ENCODE measurements around the gene MTERF4. TPM values are rescaled to one million over a fixed set of nuclear protein-coding genes. Genes with fewer than 3 reads are reported as not detected.

MTERF4 gene
- total and polyA plus RNA-seq, 8 donors: 14.0 to 36.8 (median 16.8) TPM

GRCh38 chr2:241142063-241142462, 40.0 kb upstream of the MTERF4 start:
- WGBS, 2 donors: 87 to 93% methylated on average over 6 of the region's 6 CpGs
- no peak for TF ChIP-seq CTCF (IDR thresholded peaks at IDR 0.05)
- no peaks in the 10 kb centered on the region for H3K4me1 ChIP-seq
- DNase-seq (no peak), FAIRE-seq (no peak), ATAC-seq (no peak)
- H3K9me3 ChIP-seq: no peaks in the 10 kb centered on the region
- peak overlapping the region in 1 of 4 donors; percentile 21 for H3K27ac ChIP-seq
- no peak overlapping the region for H3K4me3 ChIP-seq
- no peaks in the 10 kb centered on the region for H3K27me3 ChIP-seq
- H3K36me3 ChIP-seq: no peaks in the 10 kb centered on the region
- intact Hi-C loops (cut with DNase I): no loop called here

GRCh38 chr2:241141214-241141770, 39.2 kb upstream of the MTERF4 start:
- TF ChIP-seq CTCF (IDR thresholded peaks at IDR 0.05): no peak
- H3K4me3 ChIP-seq: no peak overlapping the region
- 96% methylated on average over 14 of the region's 14 CpGs for WGBS, 2 donors
- intact Hi-C loops (cut with DNase I): no loop called here
- H3K27ac ChIP-seq: no peak overlapping the region
- FAIRE-seq (no peak), DNase-seq (peak in 1 of 6 donors; percentile 22), ATAC-seq (no peak)
- no peaks in the 10 kb centered on the region for H3K4me1 ChIP-seq
- H3K27me3 ChIP-seq: no peaks in the 10 kb centered on the region
- H3K9me3 ChIP-seq: no peaks in the 10 kb centered on the region
- H3K36me3 ChIP-seq: no peaks in the 10 kb centered on the region

GRCh38 chr2:241140445-241140840, 38.4 kb upstream of the MTERF4 start:
- Histone ChIP-seq H3K4me1 (no peaks in the 10 kb centered on the region), H3K9me3 (no peaks in the 10 kb centered on the region), H3K4me3 (no peak overlapping the region), H3K27me3 (no peaks in the 10 kb centered on the region), H3K27ac (no peak overlapping the region), H3K36me3 (no peaks in the 10 kb centered on the region)
- ATAC-seq: no peak
- intact Hi-C loops (cut with DNase I): no loop called here
- peak in 1 of 6 donors; percentile 12 for DNase-seq
- FAIRE-seq: no peak
- TF ChIP-seq CTCF (IDR thresholded peaks at IDR 0.05): no peak
- 95 to 96% methylated on average over 10 of the region's 10 CpGs for WGBS, 2 donors

GRCh38 chr2:241139531-241140444, 37.7 kb upstream of the MTERF4 start:
- Histone ChIP-seq H3K4me1 (no peaks in the 10 kb centered on the region), H3K27ac (no peak overlapping the region), H3K9me3 (no peaks in the 10 kb centered on the region), H3K27me3 (no peaks in the 10 kb centered on the region), H3K4me3 (no peak overlapping the region), H3K36me3 (no peaks in the 10 kb centered on the region)
- FAIRE-seq (no peak), DNase-seq (peak in 1 of 6 donors; percentile 27), ATAC-seq (no peak)
- TF ChIP-seq CTCF (IDR thresholded peaks at IDR 0.05): no peak
- intact Hi-C loops (cut with DNase I): no loop called here
- WGBS, 2 donors: 94 to 95% methylated on average over 24 of the region's 24 CpGs

DNA sequence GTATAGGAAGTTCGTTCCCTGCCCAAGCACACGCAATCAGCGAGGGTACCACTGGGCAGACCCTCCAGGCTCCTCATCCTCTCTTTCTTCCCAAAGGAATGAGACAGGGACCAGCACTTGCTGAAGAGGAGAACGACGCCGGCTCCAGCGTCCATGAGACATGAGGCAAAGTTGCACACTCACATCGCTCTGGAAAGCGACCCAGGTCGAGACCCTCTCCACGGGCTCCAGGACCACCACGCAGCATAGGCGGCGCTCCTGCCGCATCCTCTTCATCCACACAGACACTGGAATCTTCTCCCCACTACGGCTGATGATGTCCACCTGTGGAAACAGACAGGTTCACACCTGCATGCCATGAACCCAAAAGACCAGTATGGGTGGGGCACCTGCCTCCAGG, 36.4 kb upstream of the MTERF4 start:
- no peaks in the 10 kb centered on the region for H3K36me3 ChIP-seq
- no peaks in the 10 kb centered on the region for H3K4me1 ChIP-seq
- no peaks in the 10 kb centered on the region for H3K27me3 ChIP-seq
- no peak for FAIRE-seq
- intact Hi-C loops (cut with DNase I): no loop called here
- ATAC-seq: no peak
- peak in 1 of 6 donors; percentile 20 for DNase-seq
- H3K27ac ChIP-seq: no peak overlapping the region
- TF ChIP-seq CTCF (IDR thresholded peaks at IDR 0.05): no peak
- H3K9me3 ChIP-seq: no peaks in the 10 kb centered on the region
- H3K4me3 ChIP-seq: no peak overlapping the region
- 94 to 97% methylated on average over 16 of the region's 16 CpGs for WGBS, 2 donors

Measured in pancreas (tissue), 10 donors.